Panc1 (cell line): ENCODE measurements around the gene GCC2.
"Not testable (repeated sequence)": the region's sequence is repeated elsewhere in the genome, so short reads cannot be mapped to it uniquely, and the experiment has no call there.

Experiments
- CTCF ChIP-seq: fragments of 450-650 bp; IDR thresholded peaks from 2 replicates; pipeline ENCODE4 v1.5.1; 2017; ENCODE audit warnings: mild to moderate bottlenecking
- POLR2AphosphoS5 ChIP-seq: IDR thresholded peaks from 2 replicates; pipeline ENCODE4 v1.6.1; 2012; ENCODE audit warnings: mild to moderate bottlenecking, low read depth, low read length, moderate library complexity
- SIN3A ChIP-seq: IDR thresholded peaks from 2 replicates; pipeline ENCODE4 v1.6.1; 2012; ENCODE audit warnings: low read depth, mild to moderate bottlenecking, low read length, moderate library complexity, borderline replicate concordance; ENCODE audit not compliant: insufficient read depth

GRCh38 chr2:108512431-108512830, 63.4 kb downstream of the GCC2 start:
- not testable (repeated sequence) for TF ChIP-seq POLR2AphosphoS5, CTCF, SIN3A
